ENCODE measurements around the gene MYOZ2.

GRCh38 chr4:119139822-119140252 is 4.2 kb downstream of the MYOZ2 start:
- TF ChIP-seq CTCF (IDR thresholded peaks at IDR 0.05) (no peak), POLR2A (IDR thresholded peaks at IDR 0.05; ENCODE audit: low read depth) (no peak), POLR2AphosphoS5 (IDR thresholded peaks at IDR 0.05) (no peak)

Data from esophagus muscularis mucosa (tissue), 3 donors.